SJSA1 (cell line): ENCODE results near the gene AP2M1. TPM values are rescaled to one million over a fixed set of nuclear protein-coding genes. Genes with fewer than 3 reads are reported as not detected.

ENCODE experiments used
- DNase-seq, 2 experiments: peaks; one replicate each; pipeline ENCODE4 v3.0.0-alpha.2; 2015 to 2020; ENCODE audit warnings: low spot score in 2 of 2, low read depth in 1 of 2
- H3K27ac ChIP-seq: fragments of 250-450 bp; sonication (Bioruptor Pico); 2 replicates; pipeline ENCODE4 v1.5.1; 2020; ENCODE audit warnings: mild to moderate bottlenecking, moderate library complexity
- H3K27me3 ChIP-seq: fragments of 250-450 bp; sonication (Bioruptor Pico); replicated peaks from 2 replicates; pipeline ENCODE4 v1.5.1; 2020; ENCODE audit warnings: mild to moderate bottlenecking, moderate library complexity
- H3K36me3 ChIP-seq: fragments of 250-450 bp; sonication (Bioruptor Pico); 2 replicates; pipeline ENCODE4 v1.5.1; 2020; ENCODE audit warnings: mild to moderate bottlenecking
- H3K4me1 ChIP-seq: fragments of 250-450 bp; sonication (Bioruptor Pico); replicated peaks from 2 replicates; pipeline ENCODE4 v1.6.1; 2021; ENCODE audit warnings: mild to moderate bottlenecking
- H3K4me3 ChIP-seq: fragments of 250-450 bp; sonication (Bioruptor Pico); 2 replicates; pipeline ENCODE4 v1.5.1; 2020; ENCODE audit warnings: mild to moderate bottlenecking
- H3K9me3 ChIP-seq: fragments of 250-450 bp; sonication (Bioruptor Pico); replicated peaks from 2 replicates; pipeline ENCODE4 v1.5.1; 2020; ENCODE audit warnings: mild to moderate bottlenecking
- total RNA-seq: library from RNA; depleted of rRNA; stranded (reverse); fragments of >200 nt; shearing (Covaris generic); gene quantifications from 2 replicates; pipeline ENCODE4 v1.2.3, GENCODE V29; 2014

Gene AP2M1
- total RNA-seq, 1 experiment from 2014 or later = 609 TPM

DNA sequence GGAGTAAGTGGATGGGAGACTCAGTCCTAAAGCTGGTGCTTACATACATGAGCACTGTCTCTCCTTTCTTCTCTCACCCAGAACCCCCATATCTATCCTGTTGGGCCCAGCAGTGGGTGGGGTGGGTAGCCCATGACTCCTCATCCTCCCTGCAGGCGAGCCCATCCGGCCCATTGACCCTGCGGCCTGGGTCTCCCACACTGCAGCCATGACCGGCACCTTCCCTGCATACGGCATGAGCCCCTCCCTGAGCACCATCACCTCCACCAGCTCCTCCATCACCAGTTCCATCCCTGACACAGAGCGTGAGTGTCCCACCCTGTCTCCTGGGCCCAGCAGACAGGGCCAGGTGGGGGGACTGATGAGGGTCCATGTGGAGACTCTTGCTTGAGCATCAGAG lies 8.0 kb upstream of the AP2M1 start:
- H3K9me3 ChIP-seq = no peaks in the 10 kb centered on the region
- DNase-seq = no peak
- H3K27ac ChIP-seq = no peak overlapping the region
- H3K27me3 ChIP-seq = no peaks in the 10 kb centered on the region
- H3K4me3 ChIP-seq = no peak overlapping the region
- H3K36me3 ChIP-seq = peaks cover 91% of the 10 kb centered on the region
- peaks cover 29% of the 10 kb centered on the region for H3K4me1 ChIP-seq

GRCh38 chr3:184167786-184168185 lies 6.9 kb upstream of the AP2M1 start:
- H3K36me3 ChIP-seq = peaks cover 88% of the 10 kb centered on the region
- H3K27me3 ChIP-seq = no peaks in the 10 kb centered on the region
- no peak overlapping the region for H3K27ac ChIP-seq
- H3K9me3 ChIP-seq = no peaks in the 10 kb centered on the region
- no peak overlapping the region for H3K4me3 ChIP-seq
- peaks cover 38% of the 10 kb centered on the region for H3K4me1 ChIP-seq
- DNase-seq = no peak

DNA sequence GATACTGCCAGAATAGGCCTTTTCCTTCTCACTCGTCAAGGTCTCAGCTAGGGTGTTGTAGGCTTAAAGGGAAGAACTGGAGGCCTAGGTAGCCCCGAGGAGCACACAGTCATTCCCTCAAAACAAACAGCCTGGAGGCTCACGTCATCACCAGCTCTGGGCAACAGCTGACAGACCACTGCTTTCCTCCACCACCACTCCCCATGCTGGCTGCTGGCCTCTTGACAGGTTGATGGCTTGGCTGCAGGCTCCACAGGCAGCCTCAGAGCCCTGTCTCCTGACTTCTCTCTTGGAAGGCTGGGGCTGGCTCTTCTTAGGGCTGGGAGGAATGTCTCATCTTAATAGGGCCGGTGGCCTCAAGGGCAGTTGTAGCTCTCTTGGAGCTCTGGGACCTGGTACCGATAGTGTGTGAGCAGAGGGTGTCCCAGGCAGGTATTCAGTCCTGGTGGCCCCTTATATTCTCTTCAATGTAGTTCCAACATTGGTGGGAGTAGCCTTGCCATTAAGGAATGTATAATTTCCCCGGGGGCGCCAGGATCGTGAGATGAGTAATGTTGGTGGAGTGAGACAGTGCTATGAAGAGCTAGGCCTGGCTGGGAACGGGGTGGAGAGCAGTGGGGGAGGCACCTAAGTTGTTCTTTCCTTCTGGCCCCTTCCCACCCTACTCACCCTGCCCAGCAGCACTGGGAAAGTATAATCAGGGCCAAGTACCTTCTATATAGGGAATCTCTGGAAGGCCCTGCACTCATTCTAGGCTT lies 6.1 kb upstream of the AP2M1 start:
- Histone ChIP-seq H3K27ac (peak overlapping the region; percentile 34), H3K4me1 (peaks cover 45% of the 10 kb centered on the region), H3K27me3 (no peaks in the 10 kb centered on the region), H3K36me3 (peaks cover 86% of the 10 kb centered on the region), H3K9me3 (no peaks in the 10 kb centered on the region), H3K4me3 (no peak overlapping the region)
- DNase-seq = peak; percentile 32 to 64

- no peak overlapping the region for H3K27ac ChIP-seq
- H3K36me3 ChIP-seq = peaks cover 81% of the 10 kb centered on the region
- peaks cover 53% of the 10 kb centered on the region for H3K4me1 ChIP-seq
- no peaks in the 10 kb centered on the region for H3K9me3 ChIP-seq
- DNase-seq = no peak
- H3K4me3 ChIP-seq = no peak overlapping the region
- no peaks in the 10 kb centered on the region for H3K27me3 ChIP-seq
Observed at GRCh38 chr3:184169896-184170875, 4.5 kb upstream of the AP2M1 start.

- Histone ChIP-seq H3K4me3 (no peak overlapping the region), H3K4me1 (peaks cover 59% of the 10 kb centered on the region), H3K27ac (no peak overlapping the region; the same call in 1 of the 2 replicates), H3K9me3 (no peaks in the 10 kb centered on the region), H3K36me3 (peaks cover 67% of the 10 kb centered on the region), H3K27me3 (no peaks in the 10 kb centered on the region)
- DNase-seq = peak; percentile 40 to 71
Observed at GRCh38 chr3:184171562-184171961, 3.1 kb upstream of the AP2M1 start.

- peak; percentile 66 to 74 for DNase-seq
Observed at GRCh38 chr3:184172681-184173373, 1.8 kb upstream of the AP2M1 start.

DNA sequence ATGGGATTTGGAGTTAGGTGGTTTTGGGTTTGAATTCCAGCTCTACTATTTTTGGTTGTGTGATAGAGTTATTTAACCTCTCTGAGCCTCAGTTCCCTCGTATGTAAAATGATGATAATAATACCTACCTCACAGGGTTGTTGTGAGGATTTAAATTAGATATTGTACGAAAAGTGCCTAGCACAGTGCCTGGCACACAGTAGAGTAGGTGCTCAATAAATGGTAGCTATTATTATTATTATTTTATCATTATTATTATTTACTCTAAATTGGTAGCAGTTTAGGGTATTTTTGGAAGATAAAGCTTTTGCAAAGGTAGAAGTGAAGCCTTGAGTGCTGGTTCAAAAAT lies 1.3 kb upstream of the AP2M1 start:
- H3K36me3 ChIP-seq = peaks cover 67% of the 10 kb centered on the region
- no peaks in the 10 kb centered on the region for H3K9me3 ChIP-seq
- no peaks in the 10 kb centered on the region for H3K27me3 ChIP-seq
- DNase-seq = no peak
- H3K4me1 ChIP-seq = peaks cover 69% of the 10 kb centered on the region
- peak overlapping the region; percentile 50 for H3K27ac ChIP-seq
- no peak overlapping the region for H3K4me3 ChIP-seq

More at GRCh38 chr3:184172681-184173373, 1.8 kb upstream of the AP2M1 start:
- H3K4me3 ChIP-seq = no peak overlapping the region
- H3K27me3 ChIP-seq = no peaks in the 10 kb centered on the region
- no peaks in the 10 kb centered on the region for H3K9me3 ChIP-seq
- peaks cover 66% of the 10 kb centered on the region for H3K36me3 ChIP-seq
- peak overlapping the region; percentile 50 for H3K27ac ChIP-seq
- peaks cover 69% of the 10 kb centered on the region for H3K4me1 ChIP-seq

DNA sequence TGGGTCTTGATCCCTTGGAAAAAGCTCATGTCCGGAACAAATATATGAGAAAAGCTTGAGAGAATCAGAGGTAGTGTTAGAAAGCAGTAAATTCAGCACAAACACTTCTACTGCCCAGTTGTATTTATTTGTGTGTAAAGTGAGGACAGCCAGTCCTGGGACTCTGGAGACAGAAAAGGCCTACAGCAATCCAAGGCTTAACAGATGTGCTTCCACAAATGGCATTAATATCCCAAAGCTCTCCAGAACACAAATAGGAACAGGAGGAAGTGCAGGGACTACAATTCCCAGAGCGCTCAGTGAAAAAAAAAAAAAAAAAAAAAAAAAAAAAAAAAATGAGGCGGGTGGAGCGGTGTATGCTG lies 390 bp upstream of the AP2M1 start:
- no peak overlapping the region for H3K27ac ChIP-seq
- peaks cover 73% of the 10 kb centered on the region for H3K36me3 ChIP-seq
- H3K4me3 ChIP-seq = no peak overlapping the region
- DNase-seq = no peak
- H3K27me3 ChIP-seq = no peaks in the 10 kb centered on the region
- H3K4me1 ChIP-seq = peaks cover 61% of the 10 kb centered on the region
- H3K9me3 ChIP-seq = no peaks in the 10 kb centered on the region

GRCh38 chr3:184175506-184175905 lies 851 bp downstream of the AP2M1 start:
- no peaks in the 10 kb centered on the region for H3K27me3 ChIP-seq
- H3K36me3 ChIP-seq = peaks cover 73% of the 10 kb centered on the region
- H3K4me1 ChIP-seq = peaks cover 71% of the 10 kb centered on the region
- peak in 1 of 2 experiments; percentile 19 for DNase-seq
- H3K9me3 ChIP-seq = no peaks in the 10 kb centered on the region
- peak overlapping the region; percentile 66 for H3K27ac ChIP-seq
- peak overlapping the region; percentile 88 for H3K4me3 ChIP-seq

DNA sequence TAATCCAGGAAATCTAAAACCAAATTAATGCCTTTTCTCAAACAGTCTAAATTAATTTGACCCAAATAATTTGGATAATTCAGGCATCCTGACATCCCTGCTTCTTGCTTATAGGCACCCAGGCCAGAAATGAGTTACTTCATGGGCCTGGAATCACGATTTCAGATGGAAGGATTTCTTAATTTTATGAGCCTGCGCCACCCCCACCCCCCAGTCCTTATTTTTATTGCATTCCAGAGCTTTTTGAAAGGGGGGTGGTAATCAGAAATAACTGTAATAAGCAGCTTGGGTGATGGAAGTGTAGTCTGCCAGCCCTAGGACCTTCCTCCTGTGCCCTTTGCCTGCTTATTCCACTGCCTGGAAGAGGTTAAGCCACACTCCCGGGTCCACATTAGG lies 1.3 kb downstream of the AP2M1 start:
- no peaks in the 10 kb centered on the region for H3K9me3 ChIP-seq
- H3K27me3 ChIP-seq = no peaks in the 10 kb centered on the region
- H3K27ac ChIP-seq = peak overlapping the region; percentile 66
- peaks cover 73% of the 10 kb centered on the region for H3K36me3 ChIP-seq
- peak overlapping the region; percentile 88 for H3K4me3 ChIP-seq
- peaks cover 70% of the 10 kb centered on the region for H3K4me1 ChIP-seq
- no peak for DNase-seq

DNA sequence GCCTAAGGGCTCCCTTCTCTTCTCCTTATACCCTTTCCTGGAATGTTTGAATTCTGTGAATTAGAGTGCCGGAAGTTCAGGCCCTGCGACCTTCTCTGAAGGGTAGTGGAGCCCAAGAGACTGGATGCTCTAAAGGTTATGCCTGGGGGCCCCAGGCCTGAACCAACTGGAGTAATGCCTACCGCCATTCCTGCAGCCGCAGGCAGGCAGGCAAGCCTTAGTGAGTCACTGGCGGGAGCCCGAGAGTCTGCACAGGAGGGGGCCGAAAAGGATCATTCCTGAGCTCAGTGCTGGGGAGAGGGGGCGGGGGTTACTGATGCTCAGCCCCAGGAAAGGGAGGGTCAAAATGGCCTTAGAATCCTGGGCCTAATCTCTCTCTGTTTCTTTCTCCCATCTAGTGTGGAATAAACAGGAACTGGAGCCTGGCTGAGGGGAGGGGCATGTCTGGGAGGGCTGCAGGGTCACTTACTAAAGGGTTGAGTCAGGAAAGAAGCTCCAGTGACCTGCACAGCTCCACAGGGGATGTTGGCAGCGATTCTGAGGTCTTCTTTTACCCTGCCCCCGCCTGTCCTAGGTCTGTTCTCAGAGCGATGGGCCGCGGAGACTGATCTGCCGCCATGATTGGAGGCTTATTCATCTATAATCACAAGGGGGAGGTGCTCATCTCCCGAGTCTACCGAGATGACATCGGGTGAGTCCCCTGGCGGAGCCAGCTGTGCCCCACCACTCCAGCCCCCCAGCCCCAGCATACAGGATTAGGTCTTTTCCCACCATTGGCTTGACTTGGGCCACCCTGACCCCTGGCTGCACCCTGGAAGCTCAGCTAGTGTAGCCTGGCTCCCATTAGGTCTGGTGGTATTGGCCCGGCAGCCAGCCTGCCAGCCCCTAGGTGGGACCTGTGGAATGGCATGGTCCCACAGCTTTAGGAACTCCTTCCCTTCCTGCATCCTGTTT lies 2.0 kb downstream of the AP2M1 start:
- peaks cover 73% of the 10 kb centered on the region for H3K36me3 ChIP-seq
- H3K4me1 ChIP-seq = peaks cover 64% of the 10 kb centered on the region

DNA sequence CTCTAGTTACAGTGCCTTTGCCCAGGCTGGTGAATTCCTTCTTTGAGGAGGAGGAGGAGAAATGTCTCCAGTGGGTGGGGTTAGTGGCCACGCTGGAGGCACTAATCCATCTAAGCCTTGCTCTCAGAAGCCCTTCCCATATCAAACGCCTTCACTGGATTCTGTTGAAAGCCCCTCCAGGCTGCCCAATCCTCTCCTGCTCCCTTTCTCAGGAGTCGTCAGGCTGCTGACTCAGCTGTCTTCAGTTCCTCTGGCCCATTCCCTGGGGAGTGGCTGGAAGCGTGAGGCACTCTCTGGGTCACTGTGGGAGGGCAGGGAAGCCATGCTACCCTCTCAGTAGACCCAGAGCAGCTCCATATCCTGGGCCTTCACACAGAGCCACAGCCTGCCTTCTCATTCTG lies 2.7 kb downstream of the AP2M1 start:
- Histone ChIP-seq H3K4me3 (peak overlapping the region; percentile 88), H3K4me1 (peaks cover 57% of the 10 kb centered on the region), H3K9me3 (no peaks in the 10 kb centered on the region), H3K36me3 (peaks cover 73% of the 10 kb centered on the region), H3K27me3 (no peaks in the 10 kb centered on the region), H3K27ac (peak overlapping the region; percentile 9; the same call in 1 of the 2 replicates)
- no peak for DNase-seq

More for the DNA sequence above, 2.0 kb downstream of the AP2M1 start:
- DNase-seq = peak; percentile 94 to 96
- Histone ChIP-seq H3K27me3 (no peaks in the 10 kb centered on the region), H3K9me3 (no peaks in the 10 kb centered on the region), H3K4me3 (peak overlapping the region; percentile 88), H3K27ac (peak overlapping the region; percentile 66)
